PC-3 (cell line): ENCODE measurements around the gene RIOK2.

Experiments
- EZH2 ChIP-seq: fragments of 300-600 bp; sonication (generic); IDR thresholded peaks from one replicate; pipeline ENCODE4 v1.6.1; 2017; ENCODE audit warnings: antibody characterized with exemption, mild to moderate bottlenecking, low read length; ENCODE audit not compliant: unreplicated experiment
- EZH2phosphoT487 ChIP-seq: fragments of 300-600 bp; sonication (generic); IDR thresholded peaks from 2 replicates; pipeline ENCODE4 v1.6.1; 2018; ENCODE audit warnings: mild to moderate bottlenecking, antibody characterized with exemption, low read length, borderline replicate concordance
- TF ChIP-seq, protein P1 (sequence below): fragments of 300-600 bp; sonication (generic); conservative IDR thresholded peaks from 2 replicates; pipeline ENCODE4 v1.5.1; 2017; ENCODE audit warnings: antibody characterized with exemption, low read depth, mild to moderate bottlenecking, low read length

DNA sequence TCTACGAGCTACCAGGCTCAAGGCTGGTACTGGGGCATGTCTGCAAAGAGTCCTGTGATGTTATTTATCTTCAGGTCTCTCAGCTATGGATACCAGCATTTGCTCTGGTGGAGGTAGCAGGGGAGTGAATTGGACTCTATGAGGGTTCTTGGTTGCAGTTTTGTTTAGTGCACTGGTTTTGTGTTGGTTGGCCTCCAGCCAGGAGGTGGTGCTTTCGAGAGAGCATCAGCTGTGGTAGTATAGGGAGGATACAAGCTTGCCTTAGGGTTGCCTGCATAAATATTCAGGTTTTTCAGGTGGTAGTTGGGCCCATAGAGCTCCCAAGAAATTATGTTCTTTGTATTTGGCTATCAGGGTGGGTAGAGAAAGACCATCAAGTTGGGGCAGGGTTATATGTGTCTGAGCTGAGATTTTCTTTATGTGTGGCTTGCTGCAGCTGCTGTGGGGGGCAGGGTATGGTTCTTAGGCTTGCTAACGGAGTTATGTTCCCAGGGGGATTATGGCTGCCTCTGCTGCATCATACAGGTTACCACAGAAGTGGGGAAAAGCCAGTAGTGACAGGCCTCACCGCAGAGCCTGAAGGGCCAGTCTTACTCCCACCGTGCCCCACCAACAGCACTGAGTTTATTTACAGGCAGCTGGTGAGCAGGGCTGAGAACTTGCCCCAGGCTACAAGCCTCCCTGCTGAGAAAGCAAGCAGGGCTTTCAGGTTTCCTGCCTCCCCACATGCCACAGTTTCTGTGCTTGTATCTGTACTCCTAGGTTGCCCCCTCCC is 9.7 kb upstream of the RIOK2 start:
- TF ChIP-seq EZH2phosphoT487 (no peak), EZH2 (no peak)
- TF ChIP-seq, protein P1, sequence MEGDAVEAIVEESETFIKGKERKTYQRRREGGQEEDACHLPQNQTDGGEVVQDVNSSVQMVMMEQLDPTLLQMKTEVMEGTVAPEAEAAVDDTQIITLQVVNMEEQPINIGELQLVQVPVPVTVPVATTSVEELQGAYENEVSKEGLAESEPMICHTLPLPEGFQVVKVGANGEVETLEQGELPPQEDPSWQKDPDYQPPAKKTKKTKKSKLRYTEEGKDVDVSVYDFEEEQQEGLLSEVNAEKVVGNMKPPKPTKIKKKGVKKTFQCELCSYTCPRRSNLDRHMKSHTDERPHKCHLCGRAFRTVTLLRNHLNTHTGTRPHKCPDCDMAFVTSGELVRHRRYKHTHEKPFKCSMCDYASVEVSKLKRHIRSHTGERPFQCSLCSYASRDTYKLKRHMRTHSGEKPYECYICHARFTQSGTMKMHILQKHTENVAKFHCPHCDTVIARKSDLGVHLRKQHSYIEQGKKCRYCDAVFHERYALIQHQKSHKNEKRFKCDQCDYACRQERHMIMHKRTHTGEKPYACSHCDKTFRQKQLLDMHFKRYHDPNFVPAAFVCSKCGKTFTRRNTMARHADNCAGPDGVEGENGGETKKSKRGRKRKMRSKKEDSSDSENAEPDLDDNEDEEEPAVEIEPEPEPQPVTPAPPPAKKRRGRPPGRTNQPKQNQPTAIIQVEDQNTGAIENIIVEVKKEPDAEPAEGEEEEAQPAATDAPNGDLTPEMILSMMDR = no peak
